Esophagus muscularis mucosa (tissue), 4 donors: ENCODE results near the gene OTOG. TPM values are rescaled to one million over a fixed set of nuclear protein-coding genes. Genes with fewer than 3 reads are reported as not detected.

ENCODE experiments used
- DNase-seq: peaks from one replicate; pipeline ENCODE4 v3.0.0-alpha.2; 2017; ENCODE audit errors: extremely low spot score
- H3K27ac ChIP-seq, 4 donors: fragments of 200-600 bp; sonication (generic); replicated peaks in 1 of 4; 1 replicate in 3 of 4; 2 replicates in 1 of 4; pipeline ENCODE4 v1.5.1; 2016 to 2019; ENCODE audit warnings: mild to moderate bottlenecking in 1 of 4
- H3K27me3 ChIP-seq, 4 donors: fragments of 200-600 bp; sonication (generic); one replicate each; pipeline versions ENCODE4 v1.5.1 to v1.6.0; 2016 to 2019
- H3K36me3 ChIP-seq, 4 donors: fragments of 200-600 bp; sonication (generic); one replicate each; pipeline ENCODE4 v1.5.1; 2016 to 2019
- H3K4me1 ChIP-seq, 4 donors: fragments of 200-600 bp; sonication (generic); one replicate each; pipeline ENCODE4 v1.5.1; 2016 to 2019
- H3K4me3 ChIP-seq, 4 donors: fragments of 200-600 bp; sonication (generic); 1 replicate in 2 of 4; 2 replicates in 2 of 4; pipeline ENCODE4 v1.5.1; 2016 to 2019; ENCODE audit warnings: mild to moderate bottlenecking in 4 of 4, moderate library complexity in 1 of 4
- H3K9me3 ChIP-seq, 4 donors: fragments of 200-600 bp; sonication (generic); 1 replicate in 3 of 4; 2 replicates in 1 of 4; pipeline ENCODE4 v1.5.1; 2016 to 2019
- EP300 ChIP-seq: sonication (generic); formaldehyde crosslinking; IDR thresholded peaks from one replicate; pipeline ENCODE4 v1.6.1; 2017; ENCODE audit warnings: antibody characterized with exemption
- POLR2A ChIP-seq: fragments of 450-650 bp; IDR thresholded peaks from one replicate; pipeline ENCODE4 v1.6.1; 2017; ENCODE audit warnings: antibody characterized with exemption, moderate library complexity, mild to moderate bottlenecking, low read depth
- POLR2AphosphoS5 ChIP-seq, 2 donors: sonication (generic); formaldehyde crosslinking; IDR thresholded peaks; one replicate each; pipeline ENCODE4 v1.6.1; 2017; ENCODE audit warnings: antibody characterized with exemption in 2 of 2
- WGBS: methylation state at CpG from one replicate; pipeline ENCODE4 v1.1.5; 2018; 5-methylcytosine and 5-hydroxymethylcytosine counted together
- intact Hi-C: fragments of 100-400 bp; cut with DNase I; formaldehyde crosslinking; loops from one replicate; pipeline ENCODE4 v1.15.1; 2023
- total RNA-seq, 4 donors: library from RNA; depleted of rRNA; stranded (reverse); fragments of >200 nt; gene quantifications; one replicate each; pipeline versions ENCODE4 v1.1.0 to v1.2.1, GENCODE V29; 2016
- TF ChIP-seq, protein P1 (sequence below), 3 experiments: fragments of 200-600 bp in 2 of 3; fragments of 450-650 bp in 1 of 3; sonication (generic) in 2 of 3; IDR thresholded peaks; one replicate each; pipeline ENCODE4 v1.5.1; 2017 to 2019; ENCODE audit warnings: antibody characterized with exemption in 3 of 3, mild to moderate bottlenecking in 2 of 3, moderate library complexity in 1 of 3

OTOG gene
- total RNA-seq, 4 donors from 2014 or later, result not detected

DNA sequence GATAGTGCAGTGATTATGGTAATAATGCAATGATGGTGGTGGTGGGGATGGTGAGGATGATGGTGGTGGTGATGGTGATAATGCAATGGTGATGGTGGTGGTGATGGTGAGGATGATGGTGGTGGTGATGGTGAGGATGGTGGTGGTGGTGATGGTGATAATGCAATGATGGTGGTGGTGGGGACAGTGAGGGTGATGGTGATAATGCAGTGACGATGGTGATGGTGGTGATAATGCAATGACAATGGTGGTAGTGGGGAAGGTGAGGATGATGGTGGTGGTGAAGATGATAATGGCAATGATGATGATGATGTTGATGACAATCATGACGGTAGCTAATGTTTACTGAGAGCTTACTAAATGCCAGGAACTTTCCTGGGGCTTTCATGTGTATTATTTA, 92.7 kb downstream of the OTOG start:
- no peaks in the 10 kb centered on the region for H3K9me3 ChIP-seq
- no peak overlapping the region for H3K4me3 ChIP-seq
- DNase-seq, result peak; percentile 75
- peaks cover 0 to 5% (median 0%) of the 10 kb centered on the region in 4 donors for H3K27me3 ChIP-seq
- H3K27ac ChIP-seq, result no peak overlapping the region
- intact Hi-C loops, result no loop called here
- no peak for TF ChIP-seq POLR2AphosphoS5 (IDR thresholded peaks at IDR 0.05)
- TF ChIP-seq, protein P1, sequence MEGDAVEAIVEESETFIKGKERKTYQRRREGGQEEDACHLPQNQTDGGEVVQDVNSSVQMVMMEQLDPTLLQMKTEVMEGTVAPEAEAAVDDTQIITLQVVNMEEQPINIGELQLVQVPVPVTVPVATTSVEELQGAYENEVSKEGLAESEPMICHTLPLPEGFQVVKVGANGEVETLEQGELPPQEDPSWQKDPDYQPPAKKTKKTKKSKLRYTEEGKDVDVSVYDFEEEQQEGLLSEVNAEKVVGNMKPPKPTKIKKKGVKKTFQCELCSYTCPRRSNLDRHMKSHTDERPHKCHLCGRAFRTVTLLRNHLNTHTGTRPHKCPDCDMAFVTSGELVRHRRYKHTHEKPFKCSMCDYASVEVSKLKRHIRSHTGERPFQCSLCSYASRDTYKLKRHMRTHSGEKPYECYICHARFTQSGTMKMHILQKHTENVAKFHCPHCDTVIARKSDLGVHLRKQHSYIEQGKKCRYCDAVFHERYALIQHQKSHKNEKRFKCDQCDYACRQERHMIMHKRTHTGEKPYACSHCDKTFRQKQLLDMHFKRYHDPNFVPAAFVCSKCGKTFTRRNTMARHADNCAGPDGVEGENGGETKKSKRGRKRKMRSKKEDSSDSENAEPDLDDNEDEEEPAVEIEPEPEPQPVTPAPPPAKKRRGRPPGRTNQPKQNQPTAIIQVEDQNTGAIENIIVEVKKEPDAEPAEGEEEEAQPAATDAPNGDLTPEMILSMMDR (IDR thresholded peaks at IDR 0.05), result no peak
- no peak for TF ChIP-seq EP300
- TF ChIP-seq POLR2A, result no peak
- WGBS, result 77% methylated on average over 2 of the region's 2 CpGs
- no peaks in the 10 kb centered on the region for H3K4me1 ChIP-seq
- H3K36me3 ChIP-seq, result no peaks in the 10 kb centered on the region

DNA sequence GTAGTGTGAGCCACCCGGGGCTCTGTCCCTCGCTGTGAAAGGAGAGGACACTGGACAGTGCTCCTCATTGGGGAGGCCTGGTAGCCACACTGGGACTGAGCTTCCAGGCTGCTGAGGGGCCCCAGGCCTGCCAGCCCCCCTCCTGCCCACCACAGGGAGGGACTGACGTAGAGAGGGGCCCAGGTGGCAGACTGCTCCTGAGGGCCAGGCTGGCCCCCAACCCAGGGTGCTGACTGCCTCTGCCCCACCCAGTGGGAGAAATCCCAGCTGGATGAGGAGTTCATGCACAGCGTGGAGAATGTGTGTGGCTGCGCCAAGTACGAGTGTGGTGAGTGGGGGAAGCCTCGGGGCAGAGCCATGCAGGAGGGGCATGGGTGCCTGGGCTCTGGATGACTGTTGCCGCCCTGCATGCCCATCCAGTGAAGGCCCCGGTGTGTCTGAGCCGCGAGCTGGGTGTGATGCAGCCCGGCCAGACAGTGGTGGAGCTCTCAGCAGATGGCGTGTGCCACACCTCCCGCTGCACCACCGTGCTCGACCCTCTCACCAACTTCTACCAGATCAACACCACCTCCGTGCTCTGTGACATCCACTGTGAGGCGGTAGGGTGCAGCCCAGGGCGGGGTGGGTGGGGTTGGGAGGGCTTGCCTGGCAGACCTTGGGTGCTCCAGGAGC, 93.6 kb downstream of the OTOG start:
- Histone ChIP-seq H3K36me3 (no peaks in the 10 kb centered on the region), H3K4me1 (no peaks in the 10 kb centered on the region), H3K27ac (no peak overlapping the region), H3K9me3 (no peaks in the 10 kb centered on the region), H3K27me3 (peaks cover 0 to 5% (median 0%) of the 10 kb centered on the region in 4 donors), H3K4me3 (no peak overlapping the region)
- 69% methylated on average over 7 of the region's 19 CpGs for WGBS
- TF ChIP-seq, protein P1 (IDR thresholded peaks at IDR 0.05), result no peak
- TF ChIP-seq POLR2AphosphoS5 (IDR thresholded peaks at IDR 0.05), result no peak
- TF ChIP-seq EP300, result no peak
- no peak for TF ChIP-seq POLR2A
- intact Hi-C loops, result no loop called here
- peak; percentile 87 for DNase-seq

DNA sequence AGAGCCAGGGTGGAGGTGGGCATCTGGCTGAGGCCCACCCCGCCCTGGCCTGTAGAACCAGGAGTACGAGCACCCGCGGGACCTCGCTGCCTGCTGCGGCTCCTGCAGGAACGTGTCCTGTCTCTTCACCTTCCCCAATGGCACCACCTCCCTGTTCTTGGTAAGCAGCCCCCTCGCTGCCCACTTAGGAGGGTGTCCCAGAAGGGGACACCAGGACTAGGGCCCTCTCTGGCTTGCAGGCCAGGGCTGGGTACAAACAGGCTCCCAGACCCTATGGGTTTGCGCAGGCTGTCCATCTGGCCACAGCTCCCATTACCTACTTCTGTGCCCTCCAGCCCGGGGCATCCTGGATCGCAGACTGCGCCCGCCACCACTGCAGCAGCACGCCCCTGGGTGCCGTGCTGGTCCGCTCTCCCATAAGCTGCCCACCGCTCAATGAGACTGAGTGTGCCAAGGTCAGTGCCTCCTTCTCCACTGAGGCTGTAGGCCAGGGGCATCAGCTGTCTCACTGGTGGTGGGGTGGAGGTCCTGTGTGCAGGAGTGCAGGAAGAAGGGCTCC, 94.8 kb downstream of the OTOG start:
- peaks cover 0 to 5% (median 0%) of the 10 kb centered on the region in 4 donors for H3K27me3 ChIP-seq
- TF ChIP-seq, protein P1 (IDR thresholded peaks at IDR 0.05), result no peak
- TF ChIP-seq EP300, result no peak
- TF ChIP-seq POLR2A, result no peak
- no peak for TF ChIP-seq POLR2AphosphoS5 (IDR thresholded peaks at IDR 0.05)
- DNase-seq, result no peak
- H3K4me3 ChIP-seq, result no peak overlapping the region
- intact Hi-C loops, result no loop called here
- no peak overlapping the region for H3K27ac ChIP-seq
- H3K4me1 ChIP-seq, result no peaks in the 10 kb centered on the region
- no peaks in the 10 kb centered on the region for H3K36me3 ChIP-seq
- 86% methylated on average over 17 of the region's 17 CpGs for WGBS
- H3K9me3 ChIP-seq, result no peaks in the 10 kb centered on the region

DNA sequence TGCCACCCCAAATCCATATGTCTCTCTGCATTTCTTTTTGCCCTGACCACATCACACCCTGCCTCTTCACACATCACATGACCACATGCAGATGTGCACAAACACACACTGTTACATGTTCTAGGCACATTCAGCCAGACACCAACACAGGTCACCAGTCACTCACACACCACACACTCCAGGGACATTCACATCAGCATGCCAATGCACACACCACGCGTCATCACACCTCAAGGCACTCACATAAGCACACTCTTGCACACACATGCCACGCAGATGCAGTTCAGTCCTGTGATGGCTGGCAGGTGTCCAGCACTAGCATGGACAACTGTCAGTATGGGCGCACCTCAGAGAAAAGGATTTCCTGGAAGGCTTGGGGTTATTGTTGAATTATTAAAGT, 95.3 kb downstream of the OTOG start:
- intact Hi-C loops, result no loop called here
- peaks cover 0 to 7% (median 0%) of the 10 kb centered on the region in 4 donors for H3K27me3 ChIP-seq
- TF ChIP-seq EP300 (no peak), POLR2AphosphoS5 (IDR thresholded peaks at IDR 0.05) (no peak), POLR2A (no peak)
- TF ChIP-seq, protein P1 (IDR thresholded peaks at IDR 0.05), result no peak
- peak; percentile 87 for DNase-seq
- H3K36me3 ChIP-seq, result no peaks in the 10 kb centered on the region
- no peak overlapping the region for H3K27ac ChIP-seq
- H3K4me3 ChIP-seq, result no peak overlapping the region
- 100% methylated on average over 3 of the region's 4 CpGs for WGBS
- peaks cover 0 to 2% (median under 1%) of the 10 kb centered on the region in 4 donors for H3K9me3 ChIP-seq
- no peaks in the 10 kb centered on the region for H3K4me1 ChIP-seq
